ENCODE results near the gene FRRS1L. TPM values are rescaled to one million over a fixed set of nuclear protein-coding genes. Genes with fewer than 3 reads are reported as not detected.

Gene FRRS1L
- polyA plus RNA-seq, 1 experiment = 0.14 TPM

GRCh38 chr9:109186857-109187520, 19.9 kb upstream of the FRRS1L start:
- TF ChIP-seq CTCF (IDR thresholded peaks at IDR 0.05; ENCODE audit: low read depth, low read length) = no peak
- POLR2A ChIA-PET = no interaction called here
- DNase-seq (ENCODE audit: low read depth, low spot score) = no peak

GRCh38 chr9:109182940-109183798, 16.1 kb upstream of the FRRS1L start:
- ChIA-PET POLR2A (no interaction called here), CTCF (interaction anchor here (0.6 to 1.9 kb wide), 20 partner anchors 9 to 318 kb away, joined by 3 to 11 read pairs (median 4); no protein-coding TSS in a partner anchor)
- TF ChIP-seq CTCF (IDR thresholded peaks at IDR 0.05; ENCODE audit: low read depth, low read length) = peak; percentile 59
- peaks cover 10% of the 10 kb centered on the region for H3K27me3 ChIP-seq (ENCODE audit: control insufficient read depth, insufficient read depth, low read length)
- no peak overlapping the region for H3K27ac ChIP-seq (ENCODE audit: low read depth, low read length)
- no peaks in the 10 kb centered on the region for H3K9me3 ChIP-seq (ENCODE audit: control insufficient read depth, insufficient read depth, low read length)
- no peak for DNase-seq (ENCODE audit: low read depth, low spot score)
- no peak overlapping the region for H3K4me3 ChIP-seq (ENCODE audit: low read depth, low read length)

More at GRCh38 chr9:109186857-109187520, 19.9 kb upstream of the FRRS1L start:
- CTCF ChIA-PET = interaction anchor here (0.6 kb wide), 2 partner anchors 168 to 412 kb away, joined by 3 to 6 read pairs; no protein-coding TSS in a partner anchor
- H3K9me3 ChIP-seq (ENCODE audit: control insufficient read depth, insufficient read depth, low read length) = no peaks in the 10 kb centered on the region
- no peak overlapping the region for H3K27ac ChIP-seq (ENCODE audit: low read depth, low read length)
- no peak overlapping the region for H3K4me3 ChIP-seq (ENCODE audit: low read depth, low read length)
- H3K27me3 ChIP-seq (ENCODE audit: control insufficient read depth, insufficient read depth, low read length) = peaks cover 5% of the 10 kb centered on the region

GRCh38 chr9:109182550-109182939, 15.5 kb upstream of the FRRS1L start:
- H3K27me3 ChIP-seq (ENCODE audit: control insufficient read depth, insufficient read depth, low read length) = peaks cover 10% of the 10 kb centered on the region
- ChIA-PET CTCF (interaction anchor here (0.6 to 1.9 kb wide), 11 partner anchors 8 to 139 kb away, joined by 3 to 11 read pairs (median 4); no protein-coding TSS in a partner anchor), POLR2A (no interaction called here)
- no peaks in the 10 kb centered on the region for H3K9me3 ChIP-seq (ENCODE audit: control insufficient read depth, insufficient read depth, low read length)
- no peak overlapping the region for H3K4me3 ChIP-seq (ENCODE audit: low read depth, low read length)
- no peak for TF ChIP-seq CTCF (IDR thresholded peaks at IDR 0.05; ENCODE audit: low read depth, low read length)
- DNase-seq (ENCODE audit: low read depth, low spot score) = no peak
- H3K27ac ChIP-seq (ENCODE audit: low read depth, low read length) = no peak overlapping the region

GRCh38 chr9:109181284-109181683, 14.2 kb upstream of the FRRS1L start:
- POLR2A ChIA-PET = no interaction called here
- CTCF ChIA-PET = interaction anchor here (0.5 to 0.6 kb wide), 2 partner anchors 140 to 214 kb away, joined by 3 to 4 read pairs; no protein-coding TSS in a partner anchor

More at GRCh38 chr9:109181284-109181683, 14.2 kb upstream of the FRRS1L start:
- Histone ChIP-seq H3K27ac (ENCODE audit: low read depth, low read length) (no peak overlapping the region), H3K4me3 (ENCODE audit: low read depth, low read length) (no peak overlapping the region), H3K27me3 (ENCODE audit: control insufficient read depth, insufficient read depth, low read length) (peaks cover 6% of the 10 kb centered on the region), H3K9me3 (ENCODE audit: control insufficient read depth, insufficient read depth, low read length) (no peaks in the 10 kb centered on the region)
- DNase-seq (ENCODE audit: low read depth, low spot score) = no peak
- no peak for TF ChIP-seq CTCF (IDR thresholded peaks at IDR 0.05; ENCODE audit: low read depth, low read length)
